Activated B cell treated with CpG ODN at 0.5 μM for 24 hours (primary cell): ENCODE measurements around the gene FARP1. TPM values are rescaled to one million over a fixed set of nuclear protein-coding genes. Genes with fewer than 3 reads are reported as not detected.

Source experiments
- ATAC-seq: fragments of 200-7000 bp; cut with Tn5 transposase; one replicate; pipeline ENCODE4 v1.10.0; 2021; ENCODE audit warnings: low read depth, mild to moderate bottlenecking, moderate library complexity
- CTCF ChIA-PET: fragments of 350-600 bp; sonication (Branson Sonifier 250); formaldehyde crosslinking; loops from one replicate; lab custom pipeline; 2021; ENCODE audit warnings: antibody characterized with exemption; lab: Charles Lee
- POLR2A ChIA-PET: fragments of 350-600 bp; sonication (Branson Sonifier 250); formaldehyde crosslinking; loops from one replicate; lab custom pipeline; 2021; ENCODE audit warnings: antibody characterized with exemption; lab: Charles Lee
- DNase-seq: peaks from one replicate; pipeline ENCODE4 v3.0.0; 2022
- H3K27ac Mint-ChIP-seq: one replicate; pipeline ENCODE4 v1.8.0; 2020; ENCODE audit warnings: mixed read lengths
- H3K27me3 Mint-ChIP-seq: one replicate; pipeline ENCODE4 v1.8.0; 2021; ENCODE audit warnings: mixed read lengths
- H3K36me3 Mint-ChIP-seq: one replicate; pipeline ENCODE4 v1.8.0; 2021; ENCODE audit warnings: low read depth, mixed read lengths
- H3K4me1 Mint-ChIP-seq: one replicate; pipeline ENCODE4 v1.8.0; 2021; ENCODE audit warnings: mixed read lengths
- H3K4me3 Mint-ChIP-seq: one replicate; pipeline ENCODE4 v1.8.0; 2020; ENCODE audit warnings: mild to moderate bottlenecking, mixed read lengths
- H3K9me3 Mint-ChIP-seq: one replicate; pipeline ENCODE4 v1.8.0; 2020; ENCODE audit warnings: mixed read lengths
- intact Hi-C: fragments of 100-400 bp; cut with micrococcal nuclease; formaldehyde crosslinking; loops from one replicate; pipeline ENCODE4 v1.15.1; 2024
- total RNA-seq: library from RNA; stranded (reverse); gene quantifications from 2 replicates; pipeline ENCODE4 v1.2.3, GENCODE V29; 2022
- TF ChIP-seq, protein P1 (sequence below): fragments of 200-600 bp; IDR thresholded peaks from one replicate; pipeline ENCODE4 v1.8.0; 2022; ENCODE audit warnings: antibody characterized with exemption, mild to moderate bottlenecking

Gene FARP1
- total RNA-seq, 1 donor from 2014 or later = 2.1 TPM

- Mint-ChIP-seq H3K4me3 (no peak overlapping the region), H3K9me3 (no peaks in the 10 kb centered on the region), H3K36me3 (peaks cover 71% of the 10 kb centered on the region), H3K27me3 (no peaks in the 10 kb centered on the region), H3K27ac (peak overlapping the region; percentile 9), H3K4me1 (peaks cover 3% of the 10 kb centered on the region)
- ATAC-seq = no peak
- DNase-seq = no peak
- intact Hi-C loops = no loop called here
- POLR2A ChIA-PET = no interaction called here
- CTCF ChIA-PET = interaction anchor here (0.9 to 2.8 kb wide), 4 partner anchors 202 to 223 kb away, joined by 5 to 10 read pairs (median 6); no protein-coding TSS in a partner anchor
- TF ChIP-seq, protein P1, sequence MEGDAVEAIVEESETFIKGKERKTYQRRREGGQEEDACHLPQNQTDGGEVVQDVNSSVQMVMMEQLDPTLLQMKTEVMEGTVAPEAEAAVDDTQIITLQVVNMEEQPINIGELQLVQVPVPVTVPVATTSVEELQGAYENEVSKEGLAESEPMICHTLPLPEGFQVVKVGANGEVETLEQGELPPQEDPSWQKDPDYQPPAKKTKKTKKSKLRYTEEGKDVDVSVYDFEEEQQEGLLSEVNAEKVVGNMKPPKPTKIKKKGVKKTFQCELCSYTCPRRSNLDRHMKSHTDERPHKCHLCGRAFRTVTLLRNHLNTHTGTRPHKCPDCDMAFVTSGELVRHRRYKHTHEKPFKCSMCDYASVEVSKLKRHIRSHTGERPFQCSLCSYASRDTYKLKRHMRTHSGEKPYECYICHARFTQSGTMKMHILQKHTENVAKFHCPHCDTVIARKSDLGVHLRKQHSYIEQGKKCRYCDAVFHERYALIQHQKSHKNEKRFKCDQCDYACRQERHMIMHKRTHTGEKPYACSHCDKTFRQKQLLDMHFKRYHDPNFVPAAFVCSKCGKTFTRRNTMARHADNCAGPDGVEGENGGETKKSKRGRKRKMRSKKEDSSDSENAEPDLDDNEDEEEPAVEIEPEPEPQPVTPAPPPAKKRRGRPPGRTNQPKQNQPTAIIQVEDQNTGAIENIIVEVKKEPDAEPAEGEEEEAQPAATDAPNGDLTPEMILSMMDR = no peak
Measured at GRCh38 chr13:98450539-98451111, 307.7 kb downstream of the FARP1 start.

DNA sequence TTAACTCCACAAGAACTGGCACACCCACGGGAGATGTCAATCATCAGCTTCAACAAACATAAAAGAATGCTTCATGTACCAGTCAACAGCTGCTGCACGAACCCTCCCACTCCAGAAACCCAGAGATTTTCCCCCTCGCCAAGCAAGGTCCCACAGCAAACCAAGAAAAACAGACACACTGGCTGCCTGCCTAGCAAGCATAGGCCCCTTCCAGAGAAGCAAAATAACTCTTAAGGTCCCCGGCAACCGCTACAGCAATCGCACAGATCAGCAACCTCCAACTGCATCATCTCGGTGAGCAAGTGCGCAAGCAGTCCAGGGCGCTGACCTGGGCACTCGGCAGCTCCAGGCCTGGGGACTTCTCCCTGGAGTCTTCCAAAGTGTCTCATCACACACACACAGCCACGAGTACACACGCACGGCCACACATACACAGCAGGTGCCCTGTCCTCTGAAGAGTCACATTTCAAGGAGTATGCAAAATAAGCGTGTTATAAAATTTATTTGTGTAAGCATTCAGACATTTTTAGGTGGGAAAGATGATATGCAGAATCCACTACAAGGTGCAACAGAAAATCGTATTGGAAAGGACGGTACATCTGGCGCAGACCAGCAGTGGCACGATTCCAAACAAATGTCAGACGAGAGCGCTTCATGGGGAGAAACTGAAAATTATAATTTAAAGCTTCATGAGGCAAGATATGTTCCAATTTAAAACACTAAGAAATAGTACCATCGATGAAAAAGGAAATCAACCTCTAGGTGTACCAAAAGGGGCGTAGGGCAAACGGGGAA lies 309.0 kb downstream of the FARP1 start:
- CTCF ChIA-PET = interaction anchor here (0.9 to 2.8 kb wide), 2 partner anchors 201 to 222 kb away, joined by 5 to 10 read pairs; no protein-coding TSS in a partner anchor
- Mint-ChIP-seq H3K4me1 (peaks cover 2% of the 10 kb centered on the region), H3K27me3 (no peaks in the 10 kb centered on the region), H3K27ac (no peak overlapping the region), H3K36me3 (peaks cover 82% of the 10 kb centered on the region), H3K4me3 (no peak overlapping the region), H3K9me3 (no peaks in the 10 kb centered on the region)
- ATAC-seq (no peak), DNase-seq (no peak)
- POLR2A ChIA-PET = no interaction called here
- TF ChIP-seq, protein P1 = no peak
- intact Hi-C loops = no loop called here

DNA sequence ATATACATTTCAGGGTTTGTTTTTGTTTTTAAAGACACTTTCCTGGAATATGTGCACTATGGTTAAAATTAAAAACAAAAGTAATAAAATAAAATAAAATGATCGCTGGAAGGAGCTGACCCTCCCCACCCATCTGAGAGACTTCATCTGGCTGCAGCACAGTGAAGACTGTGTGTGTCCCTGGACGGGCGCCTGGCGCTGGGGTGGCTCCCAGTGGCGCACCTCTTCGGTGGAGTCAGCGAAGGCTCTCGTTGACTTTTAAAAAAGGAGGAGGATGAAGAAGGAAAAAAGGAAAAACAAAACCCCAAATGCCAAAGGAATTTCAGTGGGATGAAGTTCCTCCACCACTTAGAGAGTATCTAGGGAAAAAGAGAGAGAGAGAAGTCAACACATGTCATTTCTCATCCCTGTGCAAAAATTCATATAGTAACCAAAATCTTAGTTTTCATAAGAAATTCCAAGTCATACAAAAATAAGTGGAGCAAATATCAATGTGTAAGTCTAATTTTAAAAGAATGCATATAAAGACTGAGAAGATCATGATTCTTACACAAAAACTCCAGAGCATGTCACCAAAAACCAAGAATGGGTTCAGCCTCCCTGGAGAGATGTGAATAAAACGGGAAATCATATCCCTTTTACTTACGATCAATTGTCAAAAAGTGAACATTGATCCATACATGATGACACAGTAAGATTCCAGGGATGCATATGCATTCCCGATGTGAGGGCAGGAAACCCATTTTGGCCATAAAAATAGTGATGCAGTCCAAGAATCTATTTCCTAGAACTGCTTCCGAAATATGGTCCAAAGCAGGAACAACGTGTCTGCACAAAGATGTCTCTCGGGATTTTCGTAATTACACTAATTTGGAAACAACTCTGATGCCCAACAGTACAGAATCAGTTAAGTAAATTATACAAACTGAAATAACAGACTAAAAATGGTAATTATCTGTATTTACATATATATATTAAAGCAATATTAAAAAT lies 310.3 kb downstream of the FARP1 start:
- Mint-ChIP-seq H3K9me3 (no peaks in the 10 kb centered on the region), H3K36me3 (peaks cover 80% of the 10 kb centered on the region), H3K4me1 (peaks cover 2% of the 10 kb centered on the region), H3K4me3 (no peak overlapping the region), H3K27ac (no peak overlapping the region), H3K27me3 (no peaks in the 10 kb centered on the region)
- ChIA-PET POLR2A (no interaction called here), CTCF (no interaction called here)
- TF ChIP-seq, protein P1 = no peak
- intact Hi-C loops = no loop called here
- no peak for DNase-seq
- no peak for ATAC-seq

- POLR2A ChIA-PET = interaction anchor here (0.7 kb wide), 1 partner anchor 47 kb away, joined by 3 read pairs; no protein-coding TSS in a partner anchor
- Mint-ChIP-seq H3K36me3 (peaks cover 82% of the 10 kb centered on the region), H3K4me3 (no peak overlapping the region), H3K27ac (peak overlapping the region; percentile 31), H3K27me3 (no peaks in the 10 kb centered on the region), H3K9me3 (no peaks in the 10 kb centered on the region), H3K4me1 (no peaks in the 10 kb centered on the region)
- TF ChIP-seq, protein P1 = no peak
- CTCF ChIA-PET = interaction anchor here (1.0 to 1.9 kb wide), 3 partner anchors 9 to 198 kb away, joined by 3 to 4 read pairs (median 3); no protein-coding TSS in a partner anchor
- DNase-seq (no peak), ATAC-seq (no peak)
- intact Hi-C loops = no loop called here
Measured at GRCh38 chr13:98454389-98454881, 311.5 kb downstream of the FARP1 start.
